Measurements from ENCODE around the gene SEC61B. TPM values are rescaled to one million over a fixed set of nuclear protein-coding genes. Genes with fewer than 3 reads are reported as not detected.
"Not testable (repeated sequence)": the region's sequence is repeated elsewhere in the genome, so short reads cannot be mapped to it uniquely, and the experiment has no call there.

SEC61B gene
- total RNA-seq, 1 donor from 2014 or later = 54.4 TPM

- DNase-seq = no peak
Observed at GRCh38 chr9:99192786-99193465, 29.2 kb upstream of the SEC61B start.

DNA sequence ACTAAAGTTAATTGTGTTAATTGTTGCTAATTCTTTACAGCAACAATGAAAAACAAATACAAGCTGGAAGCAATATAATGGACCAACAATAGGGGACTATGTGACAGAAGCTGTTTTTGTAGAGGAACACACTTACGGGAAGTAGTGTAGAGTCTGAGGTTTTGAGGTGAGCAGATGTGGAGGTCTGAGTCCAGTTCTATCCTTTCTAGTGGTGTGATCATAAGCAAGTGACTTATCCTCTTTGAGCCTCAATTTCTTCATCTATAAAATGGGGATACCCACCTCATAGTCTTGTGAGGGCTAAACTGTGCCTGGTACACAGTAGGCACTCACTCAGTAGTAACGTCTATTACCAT, 28.6 kb upstream of the SEC61B start:
- DNase-seq = no peak

DNA sequence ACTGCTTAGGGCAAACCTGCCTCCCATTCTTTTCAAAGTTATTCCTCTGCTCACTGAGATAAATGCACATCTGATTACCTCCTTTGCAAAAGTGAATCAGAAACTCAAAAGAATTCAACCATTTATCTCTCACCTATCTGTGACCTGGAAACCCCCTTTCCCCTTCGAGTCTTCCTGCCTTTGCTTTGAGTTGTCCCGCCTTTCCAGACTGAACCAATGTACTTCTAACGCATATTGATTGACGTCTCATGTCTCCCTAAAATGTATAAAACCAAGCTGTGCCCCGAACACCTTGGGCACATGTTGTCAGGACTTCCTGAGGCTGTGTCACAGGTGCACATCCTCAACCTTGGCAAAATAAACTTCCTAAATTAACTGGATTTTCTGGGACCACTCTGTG, 25.6 kb upstream of the SEC61B start:
- DNase-seq = not testable (repeated sequence)

DNA sequence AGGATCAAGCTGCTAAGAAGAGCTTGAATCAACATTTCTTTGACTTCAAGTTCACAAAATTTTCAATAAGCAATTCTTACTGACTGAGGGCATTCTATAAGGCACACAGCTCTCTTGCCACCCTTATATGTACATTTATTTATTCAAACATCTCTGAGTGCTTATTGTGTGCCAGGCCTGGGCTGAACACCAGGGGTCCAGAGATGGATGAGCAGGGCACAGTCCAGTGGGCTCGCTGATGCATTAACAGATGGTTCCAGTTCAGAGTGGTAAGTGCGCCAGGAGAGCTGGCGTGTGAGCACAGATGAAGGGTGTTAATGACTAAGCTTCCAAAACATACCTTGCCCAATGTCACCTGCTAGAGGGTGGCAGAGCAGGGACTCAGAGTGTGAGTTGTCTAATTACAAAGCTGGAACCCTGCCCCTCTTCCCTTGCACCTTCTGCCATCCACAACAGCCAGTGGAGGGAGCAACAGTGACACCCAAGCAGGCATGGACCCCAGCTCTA, 24.9 kb upstream of the SEC61B start:
- DNase-seq = no peak

DNA sequence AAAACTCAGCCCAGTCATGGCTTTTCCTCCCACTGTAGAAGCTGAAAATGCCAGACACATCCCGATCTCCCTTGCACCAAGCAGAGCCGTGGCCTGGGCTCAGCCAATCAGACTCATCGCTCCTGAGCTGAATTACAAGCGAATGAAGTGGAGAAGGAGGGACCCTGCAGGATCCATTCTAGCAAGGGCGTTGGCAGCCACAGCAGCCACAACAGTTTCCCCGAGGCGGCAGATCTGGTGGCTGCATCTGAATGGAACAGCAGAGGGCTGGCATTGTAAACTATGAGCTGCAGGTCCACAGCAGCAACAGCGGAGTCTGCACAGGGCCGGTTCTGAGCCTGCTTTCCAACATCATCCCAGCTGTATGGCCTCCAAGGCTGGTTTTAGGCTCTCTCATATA, 24.1 kb upstream of the SEC61B start:
- DNase-seq = no peak

GRCh38 chr9:99199938-99200539, 22.0 kb upstream of the SEC61B start:
- no peak for DNase-seq

DNA sequence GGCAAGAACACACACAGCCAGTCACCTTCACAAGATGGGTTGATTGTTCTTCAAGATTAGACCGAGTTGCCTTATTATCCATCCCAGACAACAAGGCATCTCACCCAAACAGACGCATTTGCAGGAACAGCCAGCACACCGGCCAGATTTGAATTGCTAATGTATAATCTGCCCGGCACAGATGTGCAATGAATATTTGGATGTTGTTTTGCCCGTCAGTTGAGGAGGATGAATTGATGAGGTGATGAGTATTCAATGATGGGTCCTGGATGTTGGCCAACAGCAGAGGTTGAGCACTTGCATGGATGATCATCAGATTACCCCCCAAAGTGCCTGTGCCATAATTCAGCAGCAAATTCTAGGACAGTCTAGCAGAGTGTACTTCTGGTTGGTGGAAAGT, 20.5 kb upstream of the SEC61B start:
- DNase-seq = no peak

DNA sequence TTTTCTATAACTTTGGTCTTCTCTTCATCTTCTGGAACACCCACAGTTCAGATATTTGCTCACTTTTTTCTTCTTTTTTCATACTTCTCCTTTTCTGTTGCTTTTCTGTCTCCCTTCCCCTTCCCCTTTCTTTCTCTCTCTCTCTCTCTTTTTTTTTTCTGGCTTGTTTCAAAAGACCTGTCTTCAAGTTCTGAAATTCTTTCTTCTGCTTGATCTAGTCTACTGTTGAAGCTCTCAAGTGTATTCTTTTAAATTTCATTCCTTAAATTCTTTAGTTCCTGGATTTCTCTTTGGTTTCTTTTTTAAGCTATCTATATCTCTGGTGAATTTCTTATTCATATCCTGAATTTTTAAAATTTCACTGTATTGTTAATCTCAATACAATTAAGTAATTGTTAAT, 11.5 kb upstream of the SEC61B start:
- DNase-seq = no peak

GRCh38 chr9:99211746-99212145, 10.3 kb upstream of the SEC61B start:
- no peak for DNase-seq

- DNase-seq = no peak
Observed at GRCh38 chr9:99213197-99213596, 8.9 kb upstream of the SEC61B start.

DNA sequence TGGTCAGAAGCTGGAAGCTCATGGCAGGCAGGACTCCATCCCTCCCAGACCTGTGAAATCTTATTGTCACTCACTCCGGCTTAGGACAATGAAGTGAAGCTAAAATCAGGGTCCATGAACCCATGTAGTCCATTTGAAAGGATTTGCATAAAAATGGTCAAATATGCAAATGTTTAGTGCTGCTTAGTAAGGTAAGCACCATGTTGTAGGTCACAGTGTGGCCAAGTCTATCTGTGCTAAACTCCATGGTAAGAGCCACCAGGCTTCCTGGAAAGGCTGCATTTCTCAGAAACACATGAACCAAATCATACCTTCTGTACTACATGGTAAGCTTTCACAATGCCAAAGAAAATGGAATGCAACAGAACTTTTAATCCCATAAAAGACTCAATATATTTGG, 6.0 kb upstream of the SEC61B start:
- DNase-seq = no peak

GRCh38 chr9:99220011-99220410, 2.1 kb upstream of the SEC61B start:
- DNase-seq = no peak

DNA sequence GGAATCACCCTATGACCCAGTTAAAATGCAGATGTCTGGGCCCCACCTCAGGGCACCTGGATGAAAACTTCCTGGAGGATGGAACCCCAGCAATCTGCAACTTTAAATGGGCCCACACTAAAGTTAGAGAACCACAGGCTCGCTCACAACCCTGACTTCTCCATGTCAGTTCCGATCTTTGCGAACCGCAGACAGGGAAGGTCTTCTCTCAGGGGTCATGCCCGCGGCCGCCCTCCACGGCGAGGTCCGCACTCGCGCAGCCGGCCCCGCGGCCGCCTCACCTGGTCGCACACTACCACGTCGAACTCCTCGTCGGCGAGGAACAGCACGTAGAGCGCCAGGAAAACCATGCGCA, 839 bp upstream of the SEC61B start:
- no peak for DNase-seq

DNA sequence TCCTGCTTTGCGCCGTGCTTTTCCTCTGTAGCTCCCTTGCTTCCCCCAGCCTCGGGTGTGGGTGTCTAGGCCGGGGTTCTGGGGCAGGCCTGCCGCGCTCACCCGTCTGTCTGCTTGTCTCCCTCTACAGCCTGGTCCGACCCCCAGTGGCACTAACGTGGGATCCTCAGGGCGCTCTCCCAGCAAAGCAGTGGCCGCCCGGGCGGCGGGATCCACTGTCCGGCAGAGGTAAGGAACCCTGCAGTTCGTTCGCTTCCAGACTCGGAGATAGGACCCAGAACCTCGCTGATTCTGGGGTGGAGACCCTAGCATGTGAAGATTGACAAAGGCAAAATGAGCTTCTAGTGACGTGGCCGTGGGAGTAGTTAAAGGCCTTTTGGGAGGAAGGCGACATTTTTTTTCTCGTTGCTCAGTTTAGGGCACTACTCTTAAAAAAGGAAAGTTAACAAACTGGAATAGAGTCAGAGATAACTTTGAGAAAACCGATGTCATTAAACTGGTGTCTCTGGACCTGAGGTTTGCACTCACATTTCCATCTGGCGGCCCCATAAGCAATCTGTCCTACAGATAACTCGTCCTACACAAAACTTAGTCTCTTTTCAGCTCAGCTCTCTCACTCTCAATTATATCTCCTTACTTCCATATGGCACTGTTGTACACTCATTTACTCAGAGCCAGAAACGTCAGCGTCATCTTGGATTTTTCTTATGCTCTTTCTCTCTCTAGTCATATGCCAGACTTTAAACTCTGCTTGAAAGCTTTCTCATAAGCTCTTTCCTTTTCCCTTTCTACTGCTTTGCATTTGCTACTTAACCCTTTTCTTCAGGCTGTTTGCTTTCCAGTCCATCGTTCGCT, 561 bp downstream of the SEC61B start:
- no peak for DNase-seq

- DNase-seq = no peak
Observed at GRCh38 chr9:99224445-99224844, 2.4 kb downstream of the SEC61B start.

DNA sequence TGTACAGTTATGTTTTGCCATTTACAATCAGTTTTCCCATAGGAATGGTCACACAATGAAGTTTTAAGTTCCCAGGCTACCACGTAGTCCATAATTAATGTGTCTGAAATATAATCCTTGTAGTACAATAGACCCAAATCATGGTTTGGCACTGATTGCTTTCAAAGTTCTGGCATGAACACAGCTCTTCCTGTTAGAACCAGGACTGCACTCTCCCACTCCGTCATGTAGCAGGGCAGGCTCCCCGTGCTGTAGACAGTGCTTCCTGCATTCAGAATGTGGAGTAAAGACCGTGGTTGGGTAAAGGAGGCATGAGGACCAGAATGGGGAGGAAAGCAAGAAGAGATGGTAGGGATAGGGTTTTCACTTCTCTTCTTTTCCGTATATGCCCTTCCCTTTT, 4.0 kb downstream of the SEC61B start:
- no peak for DNase-seq

- no peak for DNase-seq
Observed at GRCh38 chr9:99230206-99230605, 8.1 kb downstream of the SEC61B start.

- DNase-seq = no peak
Observed at GRCh38 chr9:99231711-99232110, 9.6 kb downstream of the SEC61B start.

DNA sequence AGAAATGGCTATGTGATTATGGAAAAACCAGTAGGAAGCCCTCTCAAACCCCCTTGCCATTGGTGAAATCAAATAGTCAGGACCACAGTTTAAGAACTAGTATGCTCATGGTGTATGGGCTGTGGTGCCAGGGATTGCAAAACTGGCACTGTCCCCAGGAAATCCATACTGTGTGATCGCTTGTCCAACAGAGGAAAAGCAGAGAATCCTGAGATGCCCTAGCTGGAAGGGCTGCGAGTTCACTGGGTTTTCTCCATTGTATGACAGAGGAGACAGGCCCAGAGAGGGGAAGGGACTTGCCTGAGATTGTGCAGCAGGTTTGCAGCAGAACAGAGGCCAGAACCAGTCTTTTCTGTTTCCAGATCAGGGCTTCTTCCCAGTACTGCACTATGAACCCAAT, 12.5 kb downstream of the SEC61B start:
- no peak for DNase-seq

DNA sequence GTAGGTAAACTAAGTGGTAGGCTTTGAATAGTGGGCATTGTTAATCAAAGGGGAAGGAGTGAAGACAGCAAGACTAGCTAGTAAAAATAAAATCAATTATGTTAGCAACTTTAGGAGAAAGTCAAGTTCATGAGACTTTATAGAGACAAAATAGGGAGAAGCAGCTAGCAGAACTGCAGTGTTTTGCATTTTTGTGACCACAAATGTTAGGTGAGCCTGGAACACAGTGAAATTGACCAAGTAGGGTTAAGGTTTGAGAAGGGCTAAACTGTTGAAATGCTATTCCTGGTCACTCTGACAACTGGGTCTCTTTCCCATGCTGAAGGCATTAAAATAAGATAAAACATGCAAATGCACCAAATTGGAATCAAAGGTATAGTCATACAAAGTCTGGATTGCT, 13.0 kb downstream of the SEC61B start:
- DNase-seq = no peak

- DNase-seq = no peak
Observed at GRCh38 chr9:99235926-99236634, 14.0 kb downstream of the SEC61B start.

DNA sequence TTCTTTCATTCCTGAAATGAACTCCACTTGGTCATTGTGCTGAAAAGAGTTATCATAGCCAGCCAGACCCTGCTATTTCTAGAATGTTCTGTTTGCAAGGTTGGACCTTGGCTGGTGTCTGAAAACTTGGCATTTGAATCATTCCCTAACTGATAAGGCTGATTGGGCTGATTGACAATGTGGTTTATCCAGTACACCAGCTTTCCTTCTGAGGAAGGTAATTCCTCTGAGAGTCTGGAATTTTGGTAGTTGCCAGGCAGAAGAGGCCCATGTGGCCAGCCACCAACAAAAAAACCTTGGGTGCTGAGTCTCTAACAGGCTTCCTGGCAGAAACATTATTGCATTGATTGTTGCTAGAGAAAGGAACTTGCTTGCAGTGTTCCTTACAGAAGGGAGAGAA, 15.3 kb downstream of the SEC61B start:
- no peak for DNase-seq

GRCh38 chr9:99237849-99238248, 15.8 kb downstream of the SEC61B start:
- DNase-seq = not testable (repeated sequence)

Data from skin of body (tissue), 2 donors.